Dendritic cell treated with granulocyte-macrophage colony-stimulating factor and Interleukin-4, amounts not matched to agents 40 ng/mL and 50 ng/mL, for 4 days (primary cell): ENCODE data around the gene GALNT1.

Source experiments
- H3K27ac Mint-ChIP-seq: one replicate; pipeline ENCODE4 v1.8.0; 2022; ENCODE audit warnings: mild to moderate bottlenecking, mixed read lengths
- H3K27me3 Mint-ChIP-seq: one replicate; pipeline ENCODE4 v1.8.0; 2022; ENCODE audit warnings: mild to moderate bottlenecking, mixed read lengths
- H3K36me3 Mint-ChIP-seq: one replicate; pipeline ENCODE4 v1.8.0; 2022; ENCODE audit warnings: low read depth, mixed read lengths
- H3K4me1 Mint-ChIP-seq: one replicate; pipeline ENCODE4 v1.8.0; 2022; ENCODE audit warnings: low read depth, mixed read lengths
- H3K4me3 Mint-ChIP-seq: one replicate; pipeline ENCODE4 v1.8.0; 2022; ENCODE audit warnings: mild to moderate bottlenecking, moderate library complexity, mixed read lengths
- H3K9me3 Mint-ChIP-seq: one replicate; pipeline ENCODE4 v1.8.0; 2022; ENCODE audit warnings: mixed read lengths
- intact Hi-C: fragments of 100-400 bp; cut with micrococcal nuclease; formaldehyde crosslinking; loops from one replicate; pipeline ENCODE4 v1.15.0; 2022

The GALNT1 gene

DNA sequence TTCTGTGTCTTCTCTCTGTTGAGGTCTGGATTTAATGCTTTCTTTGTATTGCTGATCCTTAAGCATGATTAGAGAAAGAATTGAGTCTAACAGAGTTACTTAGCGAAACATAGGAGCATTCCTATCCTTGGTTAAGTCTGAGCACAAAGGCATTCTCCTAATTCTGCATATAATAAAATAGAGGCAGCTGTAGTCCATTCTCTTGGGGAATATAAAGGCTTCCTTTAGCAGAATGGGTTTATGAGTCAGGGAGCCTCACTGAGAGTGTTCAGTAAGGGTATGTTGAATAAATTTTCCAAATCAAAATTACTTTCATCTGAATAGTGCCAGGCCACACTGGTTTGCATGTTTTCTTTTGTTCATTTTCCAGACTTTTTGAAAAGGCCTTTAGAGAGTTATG lies 101.5 kb downstream of the GALNT1 start:
- intact Hi-C loops = no loop called here
- Mint-ChIP-seq H3K9me3 (no peaks in the 10 kb centered on the region), H3K4me1 (no peaks in the 10 kb centered on the region), H3K4me3 (no peak overlapping the region), H3K27me3 (no peaks in the 10 kb centered on the region), H3K36me3 (peaks cover 65% of the 10 kb centered on the region), H3K27ac (no peak overlapping the region)

DNA sequence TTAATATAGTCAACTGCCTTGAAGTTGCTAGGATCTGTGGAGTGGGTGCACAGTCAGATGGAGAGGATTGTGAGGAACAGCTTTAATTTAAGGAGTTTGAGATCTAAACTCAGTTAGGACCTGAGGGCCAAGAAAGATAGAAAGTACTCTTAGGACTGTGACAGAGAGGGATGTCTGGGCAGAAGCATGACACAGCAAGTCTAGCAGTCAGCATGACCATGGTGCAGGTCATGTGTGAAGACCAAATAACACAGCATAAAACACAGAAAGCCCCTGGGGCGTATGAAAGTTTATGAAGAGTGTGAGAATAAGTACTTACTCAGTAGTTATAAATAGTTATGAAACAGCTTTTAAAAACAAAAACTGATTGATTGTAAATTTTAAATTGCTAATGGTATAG lies 107.2 kb downstream of the GALNT1 start:
- Mint-ChIP-seq H3K27me3 (no peaks in the 10 kb centered on the region), H3K36me3 (peaks cover 53% of the 10 kb centered on the region), H3K9me3 (no peaks in the 10 kb centered on the region), H3K4me3 (no peak overlapping the region), H3K27ac (no peak overlapping the region), H3K4me1 (peaks cover 5% of the 10 kb centered on the region)
- intact Hi-C loops = no loop called here

DNA sequence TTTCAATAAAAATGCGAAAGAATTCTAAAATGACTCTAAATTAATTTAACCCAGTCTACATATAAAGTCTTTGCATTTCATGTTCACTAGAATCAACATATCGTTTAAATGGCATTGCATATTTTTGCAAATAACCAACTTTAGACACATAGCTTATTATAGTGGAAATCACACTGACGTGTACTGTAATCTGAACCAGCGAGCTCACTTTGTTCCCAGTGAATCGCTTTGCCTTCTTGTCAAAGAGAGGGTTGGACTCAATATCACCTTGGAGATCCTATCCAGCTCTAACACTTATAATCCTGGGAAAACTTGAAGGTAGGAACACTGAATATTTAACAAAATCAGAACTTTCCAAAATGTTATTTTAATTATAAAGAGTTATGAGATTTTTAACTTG lies 108.2 kb downstream of the GALNT1 start:
- Mint-ChIP-seq H3K27me3 (no peaks in the 10 kb centered on the region), H3K27ac (no peak overlapping the region), H3K36me3 (peaks cover 43% of the 10 kb centered on the region), H3K4me3 (no peak overlapping the region), H3K9me3 (no peaks in the 10 kb centered on the region), H3K4me1 (peaks cover 5% of the 10 kb centered on the region)
- intact Hi-C loops = loop anchor here (5.0 kb wide), 1 partner anchor 287 kb away; no protein-coding TSS in a partner anchor

DNA sequence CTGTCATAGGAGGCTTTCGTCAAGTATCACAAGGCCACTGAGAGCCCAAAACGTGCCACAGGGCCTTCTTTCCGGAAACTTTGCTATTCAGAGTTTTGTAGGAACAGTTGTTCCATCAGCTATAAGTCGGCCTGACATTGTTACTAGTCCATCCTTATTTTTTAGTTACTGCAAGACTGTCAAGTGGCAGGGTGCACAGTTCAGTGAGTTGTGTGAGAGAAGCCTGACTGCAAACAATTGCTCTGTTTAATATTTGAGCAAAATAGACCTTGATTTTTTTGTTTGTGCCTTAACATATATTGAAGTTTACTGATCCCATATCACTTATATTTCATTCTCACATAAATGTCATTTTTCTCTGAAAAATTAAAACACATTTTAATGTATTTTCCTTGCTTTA lies 110.1 kb downstream of the GALNT1 start:
- Mint-ChIP-seq H3K27ac (no peak overlapping the region), H3K27me3 (no peaks in the 10 kb centered on the region), H3K36me3 (peaks cover 31% of the 10 kb centered on the region), H3K4me3 (no peak overlapping the region), H3K4me1 (peaks cover 5% of the 10 kb centered on the region), H3K9me3 (no peaks in the 10 kb centered on the region)
- intact Hi-C loops = loop anchor here (5.0 kb wide), 1 partner anchor 289 kb away; no protein-coding TSS in a partner anchor

DNA sequence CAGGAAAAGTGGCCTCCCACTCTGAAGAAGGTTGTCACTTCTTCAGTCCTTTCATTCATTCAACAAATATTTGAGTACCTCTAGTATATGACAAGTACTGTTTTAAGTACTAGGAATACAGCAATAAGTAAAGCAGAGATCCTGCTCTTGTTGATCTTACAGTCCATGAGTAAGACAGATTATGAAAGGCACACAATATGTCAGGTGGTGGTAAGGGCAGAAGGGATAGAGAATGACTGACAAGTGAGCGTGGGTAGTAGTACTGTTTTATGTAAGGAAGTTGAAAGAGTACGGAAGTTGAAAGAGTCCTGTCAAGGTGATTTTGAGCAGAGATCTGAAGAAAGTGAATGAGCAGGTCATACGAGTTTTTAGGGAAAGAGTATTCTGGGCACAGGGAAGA lies 111.3 kb downstream of the GALNT1 start:
- no peak overlapping the region for H3K27ac Mint-ChIP-seq
- H3K27me3 Mint-ChIP-seq = no peaks in the 10 kb centered on the region
- no peaks in the 10 kb centered on the region for H3K9me3 Mint-ChIP-seq
- peaks cover 5% of the 10 kb centered on the region for H3K4me1 Mint-ChIP-seq
- H3K36me3 Mint-ChIP-seq = peaks cover 37% of the 10 kb centered on the region
- intact Hi-C loops = loop anchor here (5.0 kb wide), 1 partner anchor 291 kb away; no protein-coding TSS in a partner anchor
- H3K4me3 Mint-ChIP-seq = no peak overlapping the region

DNA sequence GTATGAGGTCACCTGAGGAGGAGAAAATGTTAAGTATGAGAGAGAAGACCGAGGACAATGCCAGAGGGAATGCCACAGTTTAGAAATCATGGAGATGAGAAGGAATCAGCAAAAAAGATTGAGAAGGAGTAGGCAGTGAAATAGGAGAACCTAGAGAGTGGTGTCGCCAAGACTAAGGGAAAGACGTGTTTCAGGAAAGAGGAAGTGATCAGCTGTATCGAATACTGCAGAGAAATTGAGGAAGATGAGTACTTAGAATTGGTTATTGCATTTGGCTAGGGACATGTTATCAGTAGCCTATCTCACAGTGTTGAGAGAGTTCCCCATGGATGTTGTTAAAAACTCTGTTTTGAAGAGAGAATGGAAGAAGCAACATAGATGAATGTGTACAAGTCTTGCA lies 112.3 kb downstream of the GALNT1 start:
- Mint-ChIP-seq H3K27me3 (no peaks in the 10 kb centered on the region), H3K4me1 (no peaks in the 10 kb centered on the region), H3K4me3 (no peak overlapping the region), H3K27ac (no peak overlapping the region), H3K9me3 (no peaks in the 10 kb centered on the region), H3K36me3 (peaks cover 29% of the 10 kb centered on the region)
- intact Hi-C loops = loop anchor here (5.0 kb wide), 1 partner anchor 292 kb away; no protein-coding TSS in a partner anchor

DNA sequence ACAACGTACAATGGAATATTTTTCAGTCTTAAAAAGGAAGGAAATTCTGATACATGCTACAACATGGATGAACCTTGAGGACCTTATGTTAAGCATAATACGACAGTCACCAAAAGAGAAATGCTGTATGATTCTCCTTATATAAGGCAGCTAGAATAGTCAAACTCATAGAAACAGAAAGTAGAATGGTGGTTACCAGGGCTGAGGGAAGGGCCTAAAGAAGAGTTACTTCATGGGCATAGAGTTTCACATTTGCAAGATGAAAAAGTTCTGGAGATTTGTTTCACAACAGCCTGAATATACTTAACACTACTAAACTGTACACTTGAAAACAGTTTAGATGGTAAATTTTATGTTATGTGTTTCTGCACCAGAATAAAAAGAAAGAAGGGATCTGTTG lies 113.3 kb downstream of the GALNT1 start:
- H3K4me3 Mint-ChIP-seq = no peak overlapping the region
- H3K27me3 Mint-ChIP-seq = no peaks in the 10 kb centered on the region
- H3K9me3 Mint-ChIP-seq = no peaks in the 10 kb centered on the region
- H3K36me3 Mint-ChIP-seq = peaks cover 39% of the 10 kb centered on the region
- no peaks in the 10 kb centered on the region for H3K4me1 Mint-ChIP-seq
- no peak overlapping the region for H3K27ac Mint-ChIP-seq
- intact Hi-C loops = loop anchor here (5.0 kb wide), 1 partner anchor 293 kb away; no protein-coding TSS in a partner anchor

DNA sequence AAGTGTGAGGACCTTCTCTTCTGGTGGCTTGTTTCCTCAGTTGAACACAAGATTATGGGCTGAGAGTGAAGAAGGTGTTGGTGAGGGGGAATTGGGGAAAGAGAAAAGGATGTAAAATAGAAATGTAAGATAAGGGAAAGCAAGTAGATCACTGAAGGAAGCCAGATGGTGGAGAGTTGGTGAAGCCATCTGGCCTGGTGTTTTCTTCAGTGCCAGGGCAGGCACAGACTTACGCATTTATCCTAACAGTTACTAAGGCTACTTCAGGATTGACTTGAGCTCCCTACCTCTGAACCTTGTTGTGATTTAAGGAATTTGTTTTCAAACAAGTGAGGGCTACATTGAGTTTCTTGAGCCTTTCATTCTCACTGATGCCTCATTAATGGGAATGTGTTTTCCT lies 113.8 kb downstream of the GALNT1 start:
- intact Hi-C loops = no loop called here
- Mint-ChIP-seq H3K4me3 (no peak overlapping the region), H3K9me3 (no peaks in the 10 kb centered on the region), H3K27me3 (no peaks in the 10 kb centered on the region), H3K27ac (no peak overlapping the region), H3K36me3 (peaks cover 42% of the 10 kb centered on the region), H3K4me1 (no peaks in the 10 kb centered on the region)

DNA sequence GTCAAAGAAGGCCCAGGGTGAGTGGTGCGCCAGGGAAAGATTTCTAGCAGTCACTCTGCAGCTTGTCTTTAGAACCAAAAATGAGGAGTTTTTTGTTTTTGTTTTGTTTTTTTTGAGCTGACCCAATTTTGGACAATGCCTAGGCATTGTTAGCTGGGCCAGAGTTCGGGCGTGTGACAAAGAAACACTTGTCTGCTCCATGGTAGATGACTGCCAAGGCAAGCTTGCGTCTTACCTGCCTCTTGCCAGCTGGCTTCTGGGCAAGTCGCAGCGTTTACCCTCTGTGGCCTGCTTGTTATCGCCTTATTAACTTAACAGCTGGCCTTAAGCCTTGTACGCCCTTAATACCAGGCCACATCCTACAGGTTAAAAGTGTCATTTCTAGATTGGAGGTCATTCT lies 114.3 kb downstream of the GALNT1 start:
- Mint-ChIP-seq H3K36me3 (peaks cover 38% of the 10 kb centered on the region), H3K4me1 (no peaks in the 10 kb centered on the region), H3K9me3 (no peaks in the 10 kb centered on the region), H3K27me3 (no peaks in the 10 kb centered on the region), H3K4me3 (no peak overlapping the region), H3K27ac (no peak overlapping the region)
- intact Hi-C loops = no loop called here

DNA sequence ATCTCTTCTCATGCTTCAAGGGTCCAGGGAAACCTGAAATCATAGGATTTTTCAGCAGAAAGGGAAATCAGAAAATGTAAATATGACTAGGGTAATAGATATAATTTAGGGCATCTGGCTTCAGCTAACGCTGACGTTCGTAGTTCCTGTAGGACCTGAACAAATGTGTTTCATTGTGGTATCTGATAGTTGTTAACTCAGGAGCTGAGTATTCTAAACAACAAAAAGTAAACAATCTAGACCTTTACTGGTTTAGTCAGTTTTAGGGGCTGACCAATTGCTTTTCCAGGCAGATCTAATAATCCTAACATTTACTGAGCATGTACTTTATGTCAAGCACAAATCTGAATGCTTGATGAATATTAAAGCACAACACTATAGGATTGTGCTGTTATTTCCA lies 114.8 kb downstream of the GALNT1 start:
- Mint-ChIP-seq H3K36me3 (peaks cover 35% of the 10 kb centered on the region), H3K4me3 (no peak overlapping the region), H3K9me3 (no peaks in the 10 kb centered on the region), H3K27ac (no peak overlapping the region), H3K27me3 (no peaks in the 10 kb centered on the region), H3K4me1 (no peaks in the 10 kb centered on the region)
- intact Hi-C loops = no loop called here

DNA sequence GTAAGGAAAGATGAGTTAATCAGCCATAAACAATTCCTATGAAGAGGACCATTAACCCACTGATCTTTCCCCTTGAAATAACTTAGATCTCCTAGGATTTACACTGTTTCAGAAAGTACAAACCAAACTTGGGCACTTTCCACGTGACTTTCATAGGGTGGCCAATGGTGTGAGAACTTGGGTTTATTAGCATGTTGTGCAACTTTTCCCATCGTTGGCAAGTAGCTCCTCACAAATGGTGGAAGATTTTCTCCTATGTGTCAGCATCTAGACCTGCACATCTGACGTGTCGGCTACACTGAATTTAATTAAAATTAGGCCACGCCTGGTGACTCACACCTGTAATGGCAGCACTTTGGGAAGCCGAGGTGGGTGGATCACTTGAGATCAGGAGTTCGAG lies 116.3 kb downstream of the GALNT1 start:
- Mint-ChIP-seq H3K27ac (no peak overlapping the region), H3K36me3 (peaks cover 35% of the 10 kb centered on the region), H3K27me3 (no peaks in the 10 kb centered on the region), H3K9me3 (no peaks in the 10 kb centered on the region), H3K4me1 (no peaks in the 10 kb centered on the region), H3K4me3 (no peak overlapping the region)
- intact Hi-C loops = no loop called here

DNA sequence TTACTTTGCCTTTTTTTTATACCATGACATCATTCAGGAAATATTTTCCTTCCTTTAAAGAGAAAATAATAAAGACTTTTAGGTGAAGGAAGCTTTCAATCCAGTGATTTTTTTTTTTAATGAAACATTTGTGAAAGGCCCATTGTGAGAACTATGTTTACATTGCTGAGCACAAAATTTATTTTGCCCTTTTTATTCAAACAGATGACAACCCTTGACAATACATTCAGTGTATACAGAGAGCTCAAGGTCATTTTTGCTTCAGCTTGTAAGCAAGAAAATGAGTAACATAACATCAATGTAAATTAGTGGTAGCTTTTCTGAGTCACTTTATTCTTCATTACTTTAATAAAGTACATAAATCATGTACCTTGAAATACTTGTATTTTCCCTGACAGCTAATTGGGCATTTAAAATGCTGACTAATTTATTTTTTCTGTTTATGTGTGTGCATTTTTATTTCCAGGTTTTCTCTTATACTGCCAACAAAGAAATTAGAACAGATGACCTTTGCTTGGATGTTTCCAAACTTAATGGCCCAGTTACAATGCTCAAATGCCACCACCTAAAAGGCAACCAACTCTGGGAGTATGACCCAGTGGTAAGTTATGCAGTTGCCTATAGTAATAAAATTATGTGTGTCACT lies 121.6 kb downstream of the GALNT1 start:
- intact Hi-C loops = no loop called here
- no peak overlapping the region for H3K4me3 Mint-ChIP-seq
- H3K4me1 Mint-ChIP-seq = no peaks in the 10 kb centered on the region
- no peak overlapping the region for H3K27ac Mint-ChIP-seq
- no peaks in the 10 kb centered on the region for H3K27me3 Mint-ChIP-seq
- H3K9me3 Mint-ChIP-seq = no peaks in the 10 kb centered on the region
- H3K36me3 Mint-ChIP-seq = peaks cover 49% of the 10 kb centered on the region

DNA sequence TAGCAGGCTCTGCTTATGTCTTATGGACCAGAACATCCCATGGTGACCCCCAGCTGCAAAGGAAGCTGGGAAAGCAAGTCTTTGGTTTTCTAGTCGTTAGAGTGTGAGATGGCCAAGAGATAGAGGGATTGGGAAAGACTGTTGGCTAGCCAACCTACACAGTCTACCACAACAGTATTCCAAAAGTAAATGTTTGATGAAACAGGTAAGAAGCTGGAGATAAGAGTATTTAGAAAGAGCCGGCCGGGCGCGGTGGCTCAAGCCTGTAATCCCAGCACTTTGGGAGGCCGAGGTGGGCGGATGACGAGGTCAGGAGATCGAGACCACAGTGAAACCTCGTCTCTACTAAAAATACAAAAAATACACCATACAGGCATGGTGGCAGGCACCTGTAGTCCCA lies 124.4 kb downstream of the GALNT1 start:
- Mint-ChIP-seq H3K27ac (no peak overlapping the region), H3K4me3 (no peak overlapping the region), H3K9me3 (no peaks in the 10 kb centered on the region), H3K4me1 (peaks cover 11% of the 10 kb centered on the region), H3K36me3 (peaks cover 54% of the 10 kb centered on the region), H3K27me3 (no peaks in the 10 kb centered on the region)
- intact Hi-C loops = no loop called here

DNA sequence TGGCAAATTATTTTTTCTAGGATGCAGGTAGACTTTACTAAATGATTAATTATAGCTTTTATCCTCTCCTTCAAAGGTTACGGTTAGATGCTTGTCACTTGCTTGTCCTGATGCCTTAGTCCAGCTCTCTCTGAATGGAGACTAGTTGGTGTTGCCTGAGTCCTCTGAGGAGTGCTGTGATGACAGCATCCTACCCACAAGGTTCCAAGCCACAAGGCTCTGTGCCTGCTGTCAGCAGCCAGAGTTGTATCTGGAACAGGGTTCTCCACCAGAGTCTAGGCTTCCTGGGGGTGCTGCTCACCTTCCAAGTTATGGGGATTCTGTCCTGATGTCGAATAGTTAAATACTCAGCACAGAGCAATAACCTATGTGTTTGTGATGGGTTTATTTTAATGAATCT lies 125.7 kb downstream of the GALNT1 start:
- peaks cover 57% of the 10 kb centered on the region for H3K36me3 Mint-ChIP-seq
- H3K27me3 Mint-ChIP-seq = no peaks in the 10 kb centered on the region
- no peak overlapping the region for H3K4me3 Mint-ChIP-seq
- H3K4me1 Mint-ChIP-seq = peaks cover 11% of the 10 kb centered on the region
- H3K9me3 Mint-ChIP-seq = no peaks in the 10 kb centered on the region
- no peak overlapping the region for H3K27ac Mint-ChIP-seq
- intact Hi-C loops = no loop called here

DNA sequence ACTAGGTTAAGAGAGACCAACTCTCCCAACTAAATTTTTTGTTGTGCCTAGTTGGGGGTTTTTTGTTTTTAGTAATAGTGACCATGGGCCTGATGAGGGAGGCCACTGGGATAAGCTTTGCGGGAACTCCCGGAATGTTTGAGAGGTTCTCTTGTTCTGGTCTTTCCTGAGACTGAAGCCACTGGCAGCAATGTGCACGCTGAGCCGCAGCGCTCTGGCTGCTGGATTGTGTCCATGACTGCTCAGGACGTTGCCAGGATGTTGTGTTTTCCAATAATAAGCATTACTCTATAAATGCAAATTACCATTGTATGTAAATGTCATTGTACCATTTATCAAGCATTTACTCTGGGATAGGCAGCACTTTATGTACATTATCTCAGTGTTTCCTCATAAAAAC lies 126.1 kb downstream of the GALNT1 start:
- H3K27me3 Mint-ChIP-seq = no peaks in the 10 kb centered on the region
- H3K4me1 Mint-ChIP-seq = peaks cover 11% of the 10 kb centered on the region
- no peak overlapping the region for H3K27ac Mint-ChIP-seq
- intact Hi-C loops = no loop called here
- H3K4me3 Mint-ChIP-seq = no peak overlapping the region
- H3K9me3 Mint-ChIP-seq = no peaks in the 10 kb centered on the region
- H3K36me3 Mint-ChIP-seq = peaks cover 62% of the 10 kb centered on the region
